Endothelial cell of umbilical vein (primary cell): ENCODE data around the gene BRD1. TPM values are rescaled to one million over a fixed set of nuclear protein-coding genes. Genes with fewer than 3 reads are reported as not detected.

Experiments used
- BruUV-seq: library from RNA; stranded (reverse); fragments of 400-500 nt; replicated peaks from 2 replicates; lab custom pipeline; 2021; lab: Mats Ljungman, UMichigan
- CTCF ChIA-PET: fragments of 300-600, 350-600 bp; sonication (Branson Sonifier 250); formaldehyde crosslinking; loops from one replicate; lab custom pipeline; 2021; ENCODE audit warnings: antibody characterized with exemption, inconsistent platforms; lab: Charles Lee
- POLR2A ChIA-PET: fragments of 300-600, 350-600 bp; sonication (Branson Sonifier 250); formaldehyde crosslinking; loops from one replicate; lab custom pipeline; 2021; ENCODE audit warnings: antibody characterized with exemption, inconsistent platforms; lab: Charles Lee
- DNase-seq: peaks from one replicate; pipeline ENCODE4 v3.0.0-alpha.2; 2011; ENCODE audit warnings: low read depth, low spot score
- FAIRE-seq: peaks from 2 replicates; lab custom pipeline; 2011; peaks lifted over from hg19 to GRCh38; lab: Jason Lieb, UNC
- H2AFZ ChIP-seq: 2 replicates; pipeline ENCODE4 v1.6.0; 2012; ENCODE audit warnings: low read depth, low read length, control low read depth, inconsistent platforms
- H3K27ac ChIP-seq: 2 replicates; pipeline ENCODE4 v1.5.1; 2011; ENCODE audit warnings: low read depth, mild to moderate bottlenecking, control low read depth, low read length, moderate library complexity; ENCODE audit not compliant: insufficient read depth
- H3K27me3 ChIP-seq, 2 experiments: 2 replicates each; pipeline versions ENCODE4 v1.6.0 to v1.6.1; 2011; ENCODE audit warnings: low read length in 2 of 2, mixed read lengths in 1 of 2; ENCODE audit not compliant: control insufficient read depth in 2 of 2, insufficient read depth in 2 of 2
- H3K36me3 ChIP-seq, 2 experiments: 2 replicates in 1 of 2; 3 replicates in 1 of 2; pipeline ENCODE4 v1.5.1; 2011; ENCODE audit warnings: low read length in 2 of 2, mild to moderate bottlenecking in 1 of 2, moderate library complexity in 1 of 2; ENCODE audit not compliant: control insufficient read depth in 2 of 2, insufficient read depth in 2 of 2; ENCODE audit errors: extremely low read depth in 1 of 2
- H3K4me1 ChIP-seq: 3 replicates; pipeline ENCODE4 v1.5.1; 2011; ENCODE audit warnings: mild to moderate bottlenecking, low read length; ENCODE audit not compliant: control insufficient read depth, insufficient read depth; ENCODE audit errors: extremely low read depth
- H3K4me2 ChIP-seq: 2 replicates; pipeline ENCODE4 v1.6.1; 2011; ENCODE audit warnings: low read length, control low read depth, mixed read lengths; ENCODE audit not compliant: insufficient read depth
- H3K4me3 ChIP-seq, 3 experiments: fragments of 200-600 bp in 1 of 3; sonication (generic), shearing (Covaris generic) in 1 of 3; replicated peaks in 1 of 3; 2 replicates each; pipeline ENCODE4 v1.5.1; 2011 to 2016; ENCODE audit warnings: control low read depth in 3 of 3, low read length in 3 of 3, mild to moderate bottlenecking in 2 of 3, inconsistent platforms in 1 of 3, low read depth in 1 of 3, moderate library complexity in 1 of 3; ENCODE audit not compliant: insufficient read depth in 1 of 3
- H3K79me2 ChIP-seq: 2 replicates; pipeline ENCODE4 v1.6.0; 2012; ENCODE audit warnings: low read length, inconsistent platforms; ENCODE audit not compliant: control insufficient read depth, insufficient read depth
- H3K9ac ChIP-seq: replicated peaks from 2 replicates; pipeline ENCODE3; 2011; ENCODE audit warnings: low read length, control low read depth; ENCODE audit not compliant: insufficient read depth; ENCODE audit errors: extremely low read depth
- H3K9me1 ChIP-seq: replicated peaks from 3 replicates; pipeline ENCODE4 v1.6.0; 2011; ENCODE audit warnings: mild to moderate bottlenecking, low read length; ENCODE audit not compliant: control insufficient read depth, insufficient read depth; ENCODE audit errors: extremely low read depth
- H3K9me3 ChIP-seq: replicated peaks from 2 replicates; pipeline ENCODE4 v1.5.1; 2012; ENCODE audit warnings: low read length, inconsistent platforms; ENCODE audit not compliant: control insufficient read depth, insufficient read depth
- H4K20me1 ChIP-seq: replicated peaks from 2 replicates; pipeline ENCODE3; 2011; ENCODE audit warnings: mild to moderate bottlenecking, low read length; ENCODE audit not compliant: control insufficient read depth, insufficient read depth; ENCODE audit errors: extremely low read depth
- GATA2 ChIP-seq: IDR thresholded peaks from 2 replicates; pipeline ENCODE4 v1.7.0; 2011; ENCODE audit warnings: low read depth, mild to moderate bottlenecking, moderate library complexity, mixed read lengths, low read length; ENCODE audit not compliant: insufficient read length, insufficient read depth
- JUN ChIP-seq: IDR thresholded peaks from 2 replicates; pipeline ENCODE4 v1.6.1; 2011; ENCODE audit warnings: borderline replicate concordance, low read depth; ENCODE audit not compliant: insufficient read length, insufficient read depth
- MAX ChIP-seq: IDR thresholded peaks from 2 replicates; pipeline ENCODE4 v1.6.1; 2011; ENCODE audit not compliant: insufficient read depth, insufficient read length
- MYC ChIP-seq: IDR thresholded peaks from one replicate; pipeline ENCODE4 v1.6.1; 2011; ENCODE audit warnings: mild to moderate bottlenecking, low read depth, low read length
- dilution Hi-C: fragments of 300-500 bp; cut with MboI; formaldehyde crosslinking; loops from one replicate; pipeline ENCODE4 v1.15.0; 2019; ENCODE audit warnings: low sequenced_read_pairs; ENCODE audit not compliant: extremely low pct_ligation_motif_present
- intact Hi-C: fragments of 100-400 bp; cut with micrococcal nuclease; formaldehyde crosslinking; loops from one replicate; pipeline ENCODE4 v1.10.0; 2022
- polyA plus RNA-seq, 4 experiments: library from polyadenylated mRNA; depleted of rRNA in 3 of 4; stranded (reverse) in 3 of 4; unstranded in 1 of 4; fragments of >200 nt; gene quantifications; 2 replicates each; pipeline versions ENCODE4 v1.2.1 to v1.2.3, GENCODE V29; 2011 to 2012; ENCODE audit warnings: missing spikeins in 1 of 4
- total RNA-seq: library from RNA; stranded (reverse); gene quantifications from 2 replicates; pipeline ENCODE4 v1.2.3, GENCODE V29; 2021

The BRD1 gene
- total and polyA plus RNA-seq, 2 donors (not counting 3 experiments of a cell fraction or from before 2014, with no cell fraction given) = 8.1 to 41.1 TPM

- no peaks in the 10 kb centered on the region for H3K27me3 ChIP-seq
- peaks cover 3% of the 10 kb centered on the region for H3K4me1 ChIP-seq
- no peak overlapping the region for H3K9ac ChIP-seq
- intact Hi-C loops = no loop called here
- H2AFZ ChIP-seq = no peak overlapping the region
- POLR2A ChIA-PET = no interaction called here
- peaks cover 0 to 32% of the 10 kb centered on the region in 2 experiments for H3K36me3 ChIP-seq
- no peaks in the 10 kb centered on the region for H3K9me1 ChIP-seq
- BruUV-seq = no TSS peak
- no peak for DNase-seq
- no peaks in the 10 kb centered on the region for H3K9me3 ChIP-seq
- dilution Hi-C loops = no loop called here
- TF ChIP-seq GATA2 = no peak
- no peak for TF ChIP-seq MYC
- no peak for FAIRE-seq
- CTCF ChIA-PET = no interaction called here
- H3K79me2 ChIP-seq = peaks cover 98% of the 10 kb centered on the region
- peaks cover 12% of the 10 kb centered on the region for H4K20me1 ChIP-seq
- no peak overlapping the region for H3K27ac ChIP-seq
- H3K4me3 ChIP-seq = no peak overlapping the region
- no peak overlapping the region for H3K4me2 ChIP-seq
These were observed 12.8 kb downstream of the BRD1 start for GRCh38 chr22:49814856-49815255.

GRCh38 chr22:49814164-49814686, 13.4 kb downstream of the BRD1 start:
- DNase-seq = no peak
- H3K9me3 ChIP-seq = no peaks in the 10 kb centered on the region
- no peaks in the 10 kb centered on the region for H3K27me3 ChIP-seq
- TF ChIP-seq GATA2 (no peak), JUN (no peak), MAX (no peak)
- H3K36me3 ChIP-seq = peaks cover 0 to 30% of the 10 kb centered on the region in 2 experiments
- H3K79me2 ChIP-seq = peaks cover 98% of the 10 kb centered on the region
- BruUV-seq = no TSS peak
- ChIA-PET CTCF (no interaction called here), POLR2A (no interaction called here)
- dilution Hi-C loops = no loop called here
- no peak overlapping the region for H3K9ac ChIP-seq
- H3K4me1 ChIP-seq = peaks cover 3% of the 10 kb centered on the region
- no peak overlapping the region for H3K4me2 ChIP-seq
- H4K20me1 ChIP-seq = peaks cover 17% of the 10 kb centered on the region
- no peak for FAIRE-seq
- no peak overlapping the region for H2AFZ ChIP-seq
- intact Hi-C loops = no loop called here
- no peak overlapping the region for H3K27ac ChIP-seq
- no peaks in the 10 kb centered on the region for H3K9me1 ChIP-seq
- H3K4me3 ChIP-seq = no peak overlapping the region
